GM20431 (cell line): ENCODE data around the gene MAP4K2.
"Not testable (repeated sequence)": the region's sequence is repeated elsewhere in the genome, so short reads cannot be mapped to it uniquely, and the experiment has no call there.

Experiments
- in situ Hi-C: fragments of 300-500 bp; cut with MseI, MboI; formaldehyde crosslinking; loops from one replicate; pipeline ENCODE4 v1.15.0; 2020; ENCODE audit warnings: low sequenced_read_pairs; ENCODE audit not compliant: unreplicated experiment

The MAP4K2 gene

DNA sequence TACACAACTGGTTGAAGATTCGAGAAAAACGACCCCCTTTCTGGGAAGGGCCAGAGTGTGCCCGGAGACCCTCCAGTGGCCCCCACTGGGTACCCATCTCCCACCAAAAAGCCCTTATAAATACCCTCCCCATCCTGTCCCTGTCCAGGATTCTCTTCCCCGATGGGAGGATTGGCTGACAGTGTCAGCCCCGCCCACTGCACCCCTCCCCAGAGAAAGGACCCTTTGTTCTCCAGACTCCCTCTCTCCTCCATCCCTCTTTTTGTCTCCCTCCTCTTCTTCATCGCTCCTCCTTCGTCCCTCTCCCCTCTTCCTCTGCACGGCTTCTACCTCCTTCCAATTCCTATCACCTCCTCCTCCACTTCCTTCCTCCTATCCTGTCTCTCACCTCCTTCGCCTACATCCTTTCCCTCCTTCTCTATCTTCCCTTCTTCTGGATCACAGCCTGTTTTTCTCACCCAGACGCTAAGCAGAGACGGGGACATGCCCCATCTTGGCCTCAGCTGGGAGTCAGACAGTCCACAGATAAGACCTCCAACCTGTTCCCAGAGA lies 20.6 kb upstream of the MAP4K2 start:
- in situ Hi-C loops: no loop called here

GRCh38 chr11:64817476-64817875 lies 14.5 kb upstream of the MAP4K2 start:
- in situ Hi-C loops: no loop called here

- in situ Hi-C loops: not testable (repeated sequence)
Measured at GRCh38 chr11:64815433-64815832, 12.4 kb upstream of the MAP4K2 start.

DNA sequence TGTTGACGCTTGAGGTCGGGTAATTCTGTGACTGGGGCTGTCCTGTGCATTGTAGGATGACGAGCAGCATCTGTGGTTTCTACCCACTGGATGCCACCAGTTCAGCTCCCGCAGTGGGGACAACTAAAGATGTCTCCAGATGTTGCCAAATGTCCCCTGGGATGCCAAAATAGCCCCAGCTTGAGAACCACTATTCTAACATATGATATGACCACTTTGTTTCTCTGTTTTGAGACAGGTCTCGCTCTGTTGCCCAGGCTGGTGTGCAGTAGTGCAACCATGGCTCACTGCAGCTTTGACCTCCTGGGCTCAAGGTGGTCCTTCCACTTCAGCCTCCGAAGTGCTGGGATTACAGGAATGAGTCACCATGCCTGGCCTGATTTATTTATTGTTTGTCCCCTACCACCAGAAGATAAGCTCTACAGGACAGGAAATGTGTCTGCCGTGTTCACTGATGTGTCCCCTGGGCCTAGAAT lies 11.7 kb upstream of the MAP4K2 start:
- in situ Hi-C loops: no loop called here

- in situ Hi-C loops: no loop called here
Measured at GRCh38 chr11:64813826-64814225, 10.8 kb upstream of the MAP4K2 start.

- in situ Hi-C loops: no loop called here
Measured at GRCh38 chr11:64810891-64811272, 7.9 kb upstream of the MAP4K2 start.

- in situ Hi-C loops: no loop called here
Measured at GRCh38 chr11:64810271-64810890, 7.4 kb upstream of the MAP4K2 start, which contains the start of gene MEN1. Gene MEN1 (minus strand): TSS chr11:64810551. CDS start chr11:64810109, 442 bp downstream.

DNA sequence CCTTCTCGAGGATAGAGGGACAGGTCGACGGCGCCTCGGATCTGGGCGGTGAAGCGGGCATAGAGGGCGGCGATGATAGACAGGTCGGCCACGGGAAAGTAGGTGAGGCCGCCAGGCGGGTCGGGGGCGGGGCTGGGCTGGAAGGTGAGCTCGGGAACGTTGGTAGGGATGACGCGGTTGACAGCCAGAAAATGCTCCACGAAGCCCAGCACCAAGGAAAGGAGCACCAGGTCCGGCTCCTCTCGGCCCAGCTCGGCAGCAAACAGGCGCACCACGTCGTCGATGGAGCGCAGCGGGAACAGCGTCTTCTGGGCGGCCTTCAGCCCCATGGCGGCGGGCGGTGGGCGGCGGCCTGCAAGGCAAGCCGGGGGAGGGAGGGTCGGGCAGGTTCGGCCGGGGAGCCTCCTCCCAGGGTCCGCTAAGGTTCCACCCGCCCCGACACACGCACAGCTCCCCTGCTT lies 6.8 kb upstream of the MAP4K2 start:
- in situ Hi-C loops: no loop called here

- in situ Hi-C loops: no loop called here
Measured at GRCh38 chr11:64805481-64805880, 2.5 kb upstream of the MAP4K2 start.

- in situ Hi-C loops: no loop called here
Measured at GRCh38 chr11:64804346-64805210, 1.6 kb upstream of the MAP4K2 start.

- in situ Hi-C loops: no loop called here
Measured at GRCh38 chr11:64803846-64804345, 882 bp upstream of the MAP4K2 start.

DNA sequence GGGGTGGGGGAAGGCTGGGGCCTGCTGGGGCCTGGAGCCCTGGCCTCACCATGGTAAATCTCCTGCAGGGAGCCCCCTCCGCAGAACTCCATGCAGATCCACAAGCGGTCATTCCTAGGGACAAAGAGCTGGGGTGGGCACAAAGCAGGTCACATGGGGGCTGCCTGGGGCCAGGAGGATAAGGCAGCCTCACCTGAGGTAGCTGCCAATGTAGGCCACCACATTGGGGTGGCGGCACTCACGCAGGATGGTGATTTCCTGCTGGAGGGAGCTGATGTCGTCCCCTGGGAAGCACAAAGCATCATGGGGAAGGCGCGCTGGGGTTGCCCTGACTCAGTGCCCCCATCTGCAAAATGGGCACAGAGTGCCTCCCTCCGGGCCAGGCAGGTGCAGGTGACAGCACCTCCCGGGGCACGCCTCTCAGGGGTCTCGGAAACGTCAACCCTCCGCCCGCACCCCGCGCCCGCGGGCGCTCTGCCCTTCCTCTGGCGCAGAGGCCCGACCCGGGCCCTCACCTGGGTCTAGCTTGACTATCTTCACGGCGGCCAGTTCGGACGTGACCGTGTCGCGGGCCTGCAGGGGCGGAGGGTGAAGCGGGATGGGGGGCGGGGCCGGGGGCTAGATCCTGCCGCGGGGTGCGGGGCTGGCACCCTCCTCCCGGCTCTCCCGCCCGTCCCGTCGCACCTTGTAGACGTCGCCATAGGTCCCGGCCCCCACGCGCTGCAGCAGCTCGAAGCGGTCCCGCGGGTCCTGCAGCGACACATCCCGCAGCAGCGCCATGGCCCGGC lies 450 bp downstream of the MAP4K2 start:
- in situ Hi-C loops: no loop called here

DNA sequence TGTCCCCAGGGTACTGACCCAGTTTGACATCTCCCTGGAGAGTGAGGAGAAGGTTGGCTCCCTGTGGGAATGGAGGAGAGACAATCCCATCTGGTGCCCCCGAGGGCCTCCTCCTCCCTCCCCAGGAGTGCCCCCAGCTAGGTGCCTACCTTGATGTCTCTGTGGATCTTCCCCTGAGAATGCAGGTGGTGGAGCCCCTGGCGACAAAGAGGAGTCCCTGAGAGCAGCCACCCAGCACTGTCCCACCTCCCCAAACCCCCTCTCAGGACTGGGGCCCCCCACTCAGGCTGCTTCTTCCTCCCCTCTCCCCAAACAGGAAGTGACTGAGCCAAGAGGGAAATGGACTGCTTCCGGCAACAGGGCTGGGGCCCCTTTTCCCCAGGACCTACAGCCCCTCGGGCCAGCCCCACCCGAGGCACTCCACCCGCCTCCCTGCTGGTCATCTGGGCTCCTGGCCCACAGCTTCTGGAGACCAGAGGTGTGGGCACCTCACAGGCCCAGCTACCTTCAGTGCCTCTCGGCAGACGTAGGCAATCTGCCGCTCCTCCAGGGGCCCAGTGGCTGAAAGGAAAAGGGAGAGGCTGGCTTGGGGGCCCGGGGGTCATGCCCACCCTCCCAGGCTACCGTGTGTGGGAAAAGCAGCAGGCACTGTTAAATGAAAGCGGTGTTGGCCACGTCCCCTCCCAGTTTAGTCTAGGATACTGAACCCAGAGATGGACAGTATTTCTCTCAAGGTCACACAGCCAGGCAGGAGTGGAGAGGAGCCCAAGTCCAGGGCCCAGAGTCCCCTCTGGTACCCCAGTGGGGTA lies 1.2 kb downstream of the MAP4K2 start:
- in situ Hi-C loops: no loop called here

DNA sequence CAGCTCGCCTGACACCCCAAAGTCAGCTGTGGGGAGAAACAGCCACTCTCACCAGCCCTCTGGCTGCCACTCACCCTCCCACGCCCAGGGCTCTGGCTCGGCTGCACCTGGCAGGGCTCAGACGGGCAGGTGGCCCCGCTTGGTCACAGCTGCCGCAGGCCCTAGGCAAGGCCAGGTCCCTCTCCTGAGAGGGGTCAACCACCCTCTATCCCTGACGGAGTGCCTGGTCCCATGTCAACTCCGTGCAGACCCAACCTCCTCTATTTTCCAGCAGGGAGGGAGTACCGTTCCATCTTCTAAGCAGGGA lies 1.9 kb downstream of the MAP4K2 start:
- in situ Hi-C loops: no loop called here

GRCh38 chr11:64800303-64801157 lies 2.5 kb downstream of the MAP4K2 start:
- in situ Hi-C loops: no loop called here

DNA sequence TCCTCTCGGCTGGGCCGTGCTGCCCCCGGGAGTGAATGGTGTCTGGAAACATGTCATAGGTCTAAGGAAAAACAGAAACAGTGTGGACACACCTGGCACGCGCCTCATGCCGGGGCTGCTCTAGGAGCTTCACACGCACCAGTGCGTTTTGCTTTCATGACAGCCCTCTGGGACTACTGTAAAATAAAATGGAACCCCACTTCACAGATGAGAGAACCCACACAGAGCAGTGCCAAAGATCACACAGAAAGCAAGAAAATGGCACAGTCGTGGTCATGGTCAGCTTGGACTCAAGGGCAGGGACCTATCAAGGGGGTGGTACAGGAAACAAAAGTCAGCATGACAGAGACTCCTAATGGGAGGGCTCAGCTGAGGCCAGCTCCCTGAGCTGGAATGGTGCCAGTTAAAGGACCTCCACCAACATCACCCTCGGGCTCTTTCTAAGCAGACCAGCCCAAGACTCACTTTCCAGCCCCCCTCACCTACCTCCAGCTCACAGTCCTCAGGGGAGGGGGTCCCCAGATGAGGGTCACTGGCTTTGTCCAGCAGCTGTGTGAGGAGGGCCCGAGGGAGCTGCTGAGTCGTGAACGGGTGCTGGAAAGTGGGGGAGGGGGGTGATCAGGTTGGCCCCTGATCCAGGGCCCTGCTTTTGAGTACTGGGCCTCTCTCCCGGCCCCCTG lies 3.3 kb downstream of the MAP4K2 start:
- in situ Hi-C loops: no loop called here

- in situ Hi-C loops: no loop called here
Measured at GRCh38 chr11:64799256-64799622, 3.8 kb downstream of the MAP4K2 start.
